Astrocyte (in vitro differentiated cells and primary cell): ENCODE data around the gene WDPCP. TPM values are rescaled to one million over a fixed set of nuclear protein-coding genes. Genes with fewer than 3 reads are reported as not detected.

ENCODE experiments used
- DNase-seq: peaks from one replicate; pipeline ENCODE4 v3.0.0-alpha.2; 2010; ENCODE audit warnings: low read depth
- FAIRE-seq: peaks from 2 replicates; lab custom pipeline; 2011; peaks lifted over from hg19 to GRCh38; lab: Jason Lieb, UNC
- H2AFZ ChIP-seq: 2 replicates; pipeline ENCODE4 v1.6.0; 2012; ENCODE audit warnings: low read depth, low read length, inconsistent platforms
- H3K27ac ChIP-seq: 2 replicates; pipeline ENCODE4 v1.5.1; 2011; ENCODE audit warnings: low read depth, low read length, inconsistent platforms
- H3K27me3 ChIP-seq: 2 replicates; pipeline ENCODE4 v1.6.0; 2011; ENCODE audit warnings: low read length, inconsistent platforms; ENCODE audit not compliant: insufficient read depth
- H3K36me3 ChIP-seq: 2 replicates; pipeline ENCODE4 v1.5.1; 2011; ENCODE audit warnings: low read length, inconsistent platforms; ENCODE audit not compliant: insufficient read depth
- H3K4me1 ChIP-seq: 2 replicates; pipeline ENCODE4 v1.5.1; 2011; ENCODE audit warnings: low read length, inconsistent platforms; ENCODE audit not compliant: insufficient read depth
- H3K4me2 ChIP-seq: 2 replicates; pipeline ENCODE4 v1.6.0; 2012; ENCODE audit warnings: low read length, inconsistent platforms
- H3K4me3 ChIP-seq: 2 replicates; pipeline ENCODE4 v1.5.1; 2011; ENCODE audit warnings: low read depth, mild to moderate bottlenecking, low read length, inconsistent platforms; ENCODE audit not compliant: insufficient read depth
- H3K79me2 ChIP-seq: 2 replicates; pipeline ENCODE4 v1.6.0; 2012; ENCODE audit warnings: mild to moderate bottlenecking, low read length, inconsistent platforms; ENCODE audit not compliant: insufficient read depth
- H3K9ac ChIP-seq: 2 replicates; pipeline ENCODE4 v1.6.0; 2012; ENCODE audit warnings: mild to moderate bottlenecking, low read length, inconsistent platforms
- H3K9me3 ChIP-seq: 2 replicates; pipeline ENCODE4 v1.5.1; 2012; ENCODE audit warnings: low read depth, mild to moderate bottlenecking, low read length, inconsistent platforms; ENCODE audit not compliant: insufficient read depth
- H4K20me1 ChIP-seq: 2 replicates; pipeline ENCODE4 v1.6.0; 2012; ENCODE audit warnings: low read length, inconsistent platforms; ENCODE audit not compliant: insufficient read depth
- H3K27ac Mint-ChIP-seq: one replicate; pipeline ENCODE4 v1.8.0; 2021; ENCODE audit warnings: mild to moderate bottlenecking, mixed read lengths; ENCODE audit not compliant: unreplicated experiment
- H3K27me3 Mint-ChIP-seq: one replicate; pipeline ENCODE4 v1.8.0; 2021; ENCODE audit warnings: low read depth, mixed read lengths; ENCODE audit not compliant: unreplicated experiment
- H3K36me3 Mint-ChIP-seq: one replicate; pipeline ENCODE4 v1.8.0; 2021; ENCODE audit warnings: low read depth, mixed read lengths; ENCODE audit not compliant: unreplicated experiment
- H3K4me1 Mint-ChIP-seq: one replicate; pipeline ENCODE4 v1.8.0; 2021; ENCODE audit warnings: low read depth, mixed read lengths; ENCODE audit not compliant: unreplicated experiment
- H3K4me3 Mint-ChIP-seq: one replicate; pipeline ENCODE4 v1.8.0; 2021; ENCODE audit warnings: mild to moderate bottlenecking, moderate library complexity, mixed read lengths; ENCODE audit not compliant: unreplicated experiment
- H3K9me3 Mint-ChIP-seq: one replicate; pipeline ENCODE4 v1.8.0; 2021; ENCODE audit warnings: mild to moderate bottlenecking, mixed read lengths; ENCODE audit not compliant: unreplicated experiment
- EZH2 ChIP-seq: IDR thresholded peaks from 2 replicates; pipeline ENCODE4 v1.6.1; 2012; ENCODE audit warnings: mild to moderate bottlenecking, low read length, inconsistent platforms; ENCODE audit not compliant: insufficient read depth
- total RNA-seq: library from RNA; stranded (reverse); gene quantifications from 2 replicates; pipeline ENCODE4 v1.2.1, GENCODE V29; 2021
- TF ChIP-seq, protein P1 (sequence below): IDR thresholded peaks from 2 replicates; pipeline ENCODE4 v1.5.1; 2011; ENCODE audit warnings: low read depth, mild to moderate bottlenecking, inconsistent platforms, low read length, moderate library complexity; ENCODE audit not compliant: insufficient read depth

Gene WDPCP
- total RNA-seq, 1 donor from 2014 or later, result 15.1 TPM

DNA sequence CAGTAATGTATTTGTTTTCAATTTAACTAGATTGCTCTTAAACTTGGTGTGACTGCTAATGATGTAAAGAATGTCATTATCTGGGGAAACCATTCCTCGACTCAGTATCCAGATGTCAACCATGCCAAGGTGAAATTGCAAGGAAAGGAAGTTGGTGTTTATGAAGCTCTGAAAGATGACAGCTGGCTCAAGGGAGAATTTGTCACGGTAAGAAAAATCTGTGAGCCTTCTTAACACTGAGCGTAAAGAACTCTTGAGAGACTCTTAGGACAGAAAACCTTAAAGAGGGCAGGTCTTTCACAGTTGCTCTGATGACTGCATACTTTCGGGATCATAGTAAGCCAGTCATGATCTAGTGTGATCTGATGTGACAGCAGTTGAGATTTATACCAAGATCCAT is 16.4 kb upstream of the WDPCP start:
- Mint-ChIP-seq H3K9me3 (no peaks in the 10 kb centered on the region), H3K27ac (no peak overlapping the region), H3K27me3 (no peaks in the 10 kb centered on the region), H3K4me3 (no peak overlapping the region), H3K4me1 (no peaks in the 10 kb centered on the region), H3K36me3 (peaks cover 13% of the 10 kb centered on the region)
- Histone ChIP-seq H3K4me3 (no peak overlapping the region), H3K4me1 (peaks cover 6% of the 10 kb centered on the region), H3K9me3 (no peaks in the 10 kb centered on the region), H3K36me3 (peaks cover 60% of the 10 kb centered on the region), H3K27ac (no peak overlapping the region), H2AFZ (no peak overlapping the region), H3K79me2 (no peaks in the 10 kb centered on the region), H3K4me2 (no peak overlapping the region), H4K20me1 (no peaks in the 10 kb centered on the region), H3K27me3 (no peaks in the 10 kb centered on the region), H3K9ac (no peak overlapping the region)
- FAIRE-seq (no peak), DNase-seq (no peak)
- TF ChIP-seq, protein P1, sequence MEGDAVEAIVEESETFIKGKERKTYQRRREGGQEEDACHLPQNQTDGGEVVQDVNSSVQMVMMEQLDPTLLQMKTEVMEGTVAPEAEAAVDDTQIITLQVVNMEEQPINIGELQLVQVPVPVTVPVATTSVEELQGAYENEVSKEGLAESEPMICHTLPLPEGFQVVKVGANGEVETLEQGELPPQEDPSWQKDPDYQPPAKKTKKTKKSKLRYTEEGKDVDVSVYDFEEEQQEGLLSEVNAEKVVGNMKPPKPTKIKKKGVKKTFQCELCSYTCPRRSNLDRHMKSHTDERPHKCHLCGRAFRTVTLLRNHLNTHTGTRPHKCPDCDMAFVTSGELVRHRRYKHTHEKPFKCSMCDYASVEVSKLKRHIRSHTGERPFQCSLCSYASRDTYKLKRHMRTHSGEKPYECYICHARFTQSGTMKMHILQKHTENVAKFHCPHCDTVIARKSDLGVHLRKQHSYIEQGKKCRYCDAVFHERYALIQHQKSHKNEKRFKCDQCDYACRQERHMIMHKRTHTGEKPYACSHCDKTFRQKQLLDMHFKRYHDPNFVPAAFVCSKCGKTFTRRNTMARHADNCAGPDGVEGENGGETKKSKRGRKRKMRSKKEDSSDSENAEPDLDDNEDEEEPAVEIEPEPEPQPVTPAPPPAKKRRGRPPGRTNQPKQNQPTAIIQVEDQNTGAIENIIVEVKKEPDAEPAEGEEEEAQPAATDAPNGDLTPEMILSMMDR, result no peak
- TF ChIP-seq EZH2, result no peak

DNA sequence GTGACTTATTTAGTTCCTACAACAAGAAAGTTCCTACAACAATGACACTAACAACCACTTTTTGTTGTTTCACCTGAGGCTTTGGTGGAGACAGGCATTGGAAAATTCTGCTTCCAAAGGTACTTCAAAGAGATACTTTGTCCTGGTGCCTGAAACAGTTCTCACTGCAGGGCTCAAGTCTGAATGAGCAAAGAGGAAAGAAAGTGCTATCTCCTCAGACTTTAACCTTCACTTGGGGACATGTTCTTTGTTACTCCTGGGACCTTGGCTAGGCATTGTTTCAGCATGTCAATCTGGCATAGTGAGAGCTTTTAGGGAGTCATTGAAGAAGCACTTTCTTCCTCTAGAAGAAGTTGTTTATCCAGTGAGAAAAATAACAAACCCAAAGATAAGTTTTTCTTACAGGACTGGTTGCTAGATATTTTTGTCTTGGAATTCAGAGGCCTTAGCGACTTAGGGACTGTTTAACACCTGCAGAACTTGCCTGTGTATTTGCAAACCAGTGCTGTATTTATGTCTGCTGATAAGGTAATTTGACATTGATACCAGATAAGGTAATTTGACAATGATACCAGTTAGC is 12.7 kb upstream of the WDPCP start:
- Histone ChIP-seq H3K4me2 (no peak overlapping the region), H3K9ac (no peak overlapping the region), H3K4me1 (peaks cover 6% of the 10 kb centered on the region), H3K36me3 (peaks cover 51% of the 10 kb centered on the region), H4K20me1 (peaks cover 6% of the 10 kb centered on the region), H3K27me3 (no peaks in the 10 kb centered on the region), H3K79me2 (peaks cover 11% of the 10 kb centered on the region), H3K9me3 (no peaks in the 10 kb centered on the region), H2AFZ (no peak overlapping the region), H3K27ac (no peak overlapping the region), H3K4me3 (no peak overlapping the region)
- FAIRE-seq (no peak), DNase-seq (no peak)
- Mint-ChIP-seq H3K4me3 (no peak overlapping the region), H3K27ac (no peak overlapping the region), H3K36me3 (peaks cover 11% of the 10 kb centered on the region), H3K9me3 (no peaks in the 10 kb centered on the region), H3K27me3 (no peaks in the 10 kb centered on the region), H3K4me1 (no peaks in the 10 kb centered on the region)
- TF ChIP-seq, protein P1, result no peak
- no peak for TF ChIP-seq EZH2

DNA sequence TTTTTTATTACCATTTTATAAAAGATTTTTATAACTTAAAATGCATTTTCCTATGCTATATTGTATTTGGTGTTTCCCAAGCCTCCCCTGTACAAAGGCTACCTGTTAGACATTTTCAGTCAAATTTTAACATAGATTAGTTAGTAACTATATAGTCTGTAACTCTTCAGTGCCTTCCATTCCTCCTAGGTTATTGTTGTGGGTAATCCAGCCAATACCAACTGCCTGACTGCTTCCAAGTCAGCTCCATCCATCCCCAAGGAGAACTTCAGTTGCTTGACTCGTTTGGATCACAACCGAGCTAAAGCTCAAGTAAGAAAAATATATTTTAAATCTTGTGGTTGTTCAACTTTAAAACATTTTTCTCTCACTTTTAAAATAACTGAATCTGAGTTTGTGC is 10.7 kb upstream of the WDPCP start:
- Histone ChIP-seq H3K27ac (no peak overlapping the region), H3K27me3 (no peaks in the 10 kb centered on the region), H2AFZ (no peak overlapping the region), H3K4me3 (no peak overlapping the region), H3K4me1 (peaks cover 6% of the 10 kb centered on the region), H4K20me1 (peaks cover 14% of the 10 kb centered on the region), H3K9ac (no peak overlapping the region), H3K9me3 (no peaks in the 10 kb centered on the region), H3K36me3 (peaks cover 46% of the 10 kb centered on the region), H3K4me2 (no peak overlapping the region), H3K79me2 (peaks cover 25% of the 10 kb centered on the region)
- no peaks in the 10 kb centered on the region for H3K9me3 Mint-ChIP-seq
- peaks cover 15% of the 10 kb centered on the region for H3K36me3 Mint-ChIP-seq
- FAIRE-seq, result no peak
- H3K4me3 Mint-ChIP-seq, result no peak overlapping the region
- no peak for TF ChIP-seq EZH2
- TF ChIP-seq, protein P1, result no peak
- H3K4me1 Mint-ChIP-seq, result no peaks in the 10 kb centered on the region
- DNase-seq, result no peak
- no peak overlapping the region for H3K27ac Mint-ChIP-seq
- no peaks in the 10 kb centered on the region for H3K27me3 Mint-ChIP-seq
